IMR-90 (cell line): ENCODE results near the gene MAP4K1. TPM values are rescaled to one million over a fixed set of nuclear protein-coding genes. Genes with fewer than 3 reads are reported as not detected.

ENCODE experiments used
- ATAC-seq: fragments of 200-7000 bp; cut with Tn5 transposase; 2 replicates; pipeline ENCODE4 v1.9.1; 2020; ENCODE audit warnings: low read depth, mild to moderate bottlenecking, moderate library complexity
- BruUV-seq: library from RNA; stranded (reverse); fragments of 400-500 nt; replicated peaks from 2 replicates; lab custom pipeline; 2021; lab: Mats Ljungman, UMichigan
- CTCF ChIA-PET: fragments of 300-600 bp; formaldehyde crosslinking; extraction: SDS; loops from one replicate; lab custom pipeline; 2021; ENCODE audit warnings: antibody characterized with exemption; lab: Yijun Ruan, JAX
- POLR2A ChIA-PET: fragments of 300-600 bp; sonication (Branson Sonifier 250); formaldehyde crosslinking; loops from one replicate; lab custom pipeline; 2022; ENCODE audit warnings: antibody characterized with exemption; ENCODE audit not compliant: unreplicated experiment; lab: Charles Lee
- DNase-seq: peaks from one replicate; pipeline ENCODE4 v3.0.0; 2013
- H2AFZ ChIP-seq: replicated peaks from 2 replicates; pipeline ENCODE3; 2013; ENCODE audit warnings: low read length, mild to moderate bottlenecking; ENCODE audit not compliant: poor library complexity
- H2AK5ac ChIP-seq: 2 replicates; pipeline ENCODE4 v1.6.1; 2013; ENCODE audit warnings: low read depth, low read length, inconsistent platforms
- H2AK9ac ChIP-seq: replicated peaks from 2 replicates; pipeline ENCODE3; 2013; ENCODE audit warnings: mild to moderate bottlenecking, low read depth, low read length, moderate library complexity; ENCODE audit not compliant: poor library complexity
- H2BK120ac ChIP-seq: 2 replicates; pipeline ENCODE4 v1.6.1; 2013; ENCODE audit warnings: low read depth, low read length, inconsistent platforms
- H2BK15ac ChIP-seq: 3 replicates; pipeline ENCODE4 v1.6.1; 2013; ENCODE audit warnings: low read depth, low read length, inconsistent platforms
- H2BK20ac ChIP-seq: 2 replicates; pipeline ENCODE4 v1.6.1; 2013; ENCODE audit warnings: low read depth, mild to moderate bottlenecking, inconsistent platforms, low read length, moderate library complexity
- H2BK5ac ChIP-seq: 2 replicates; pipeline ENCODE4 v1.6.1; 2013; ENCODE audit warnings: mild to moderate bottlenecking, low read depth, low read length, inconsistent platforms; ENCODE audit not compliant: poor library complexity, severe bottlenecking
- H3K14ac ChIP-seq: replicated peaks from 2 replicates; pipeline ENCODE4 v1.6.1; 2013; ENCODE audit warnings: low read depth, low read length, inconsistent platforms
- H3K18ac ChIP-seq: 2 replicates; pipeline ENCODE4 v1.6.1; 2013; ENCODE audit warnings: low read depth, low read length, control low read depth
- H3K23ac ChIP-seq: 2 replicates; pipeline ENCODE4 v1.6.1; 2013; ENCODE audit warnings: low read depth, low read length, inconsistent platforms
- H3K27ac ChIP-seq: 2 replicates; pipeline ENCODE4 v1.5.1; 2013; ENCODE audit warnings: mild to moderate bottlenecking, control low read depth, low read length; ENCODE audit not compliant: insufficient read depth
- H3K27me3 ChIP-seq: 2 replicates; pipeline ENCODE4 v1.6.1; 2013; ENCODE audit warnings: low read length; ENCODE audit not compliant: control insufficient read depth, insufficient read depth
- H3K36me3 ChIP-seq: 2 replicates; pipeline ENCODE4 v1.6.1; 2013; ENCODE audit warnings: low read length, mixed read lengths; ENCODE audit not compliant: control insufficient read depth, insufficient read depth
- H3K4ac ChIP-seq: 2 replicates; pipeline ENCODE4 v1.6.1; 2013; ENCODE audit warnings: low read depth, low read length, inconsistent platforms
- H3K4me1 ChIP-seq: 2 replicates; pipeline ENCODE4 v1.6.1; 2013; ENCODE audit warnings: low read length, mixed read lengths; ENCODE audit not compliant: control insufficient read depth, insufficient read depth
- H3K4me2 ChIP-seq: 2 replicates; pipeline ENCODE4 v1.6.1; 2013; ENCODE audit warnings: low read depth, mild to moderate bottlenecking, control low read depth, low read length, moderate library complexity
- H3K4me3 ChIP-seq: 2 replicates; pipeline ENCODE4 v1.5.1; 2013; ENCODE audit warnings: low read depth, mild to moderate bottlenecking, control low read depth, low read length, moderate library complexity; ENCODE audit not compliant: insufficient read depth
- H3K56ac ChIP-seq: 2 replicates; pipeline ENCODE4 v1.6.1; 2013; ENCODE audit warnings: low read length, inconsistent platforms; ENCODE audit not compliant: insufficient read depth; ENCODE audit errors: extremely low read depth
- H3K79me1 ChIP-seq, 2 experiments: 2 replicates each; pipeline ENCODE4 v1.6.1; 2013; ENCODE audit warnings: low read length in 2 of 2, inconsistent platforms in 1 of 2, low read depth in 1 of 2
- H3K9ac ChIP-seq: 2 replicates; pipeline ENCODE4 v1.6.1; 2013; ENCODE audit warnings: low read depth, low read length, control low read depth
- H3K9me1 ChIP-seq: 2 replicates; pipeline ENCODE4 v1.6.1; 2013; ENCODE audit warnings: low read length, inconsistent platforms; ENCODE audit not compliant: insufficient read depth
- H3K9me3 ChIP-seq: 2 replicates; pipeline ENCODE4 v1.6.1; 2013; ENCODE audit warnings: low read length; ENCODE audit not compliant: control insufficient read depth, insufficient read depth
- H4K20me1 ChIP-seq: 2 replicates; pipeline ENCODE4 v1.6.1; 2013; ENCODE audit warnings: low read length, inconsistent platforms; ENCODE audit not compliant: insufficient read depth
- H4K5ac ChIP-seq: 2 replicates; pipeline ENCODE4 v1.6.1; 2013; ENCODE audit warnings: mild to moderate bottlenecking, low read depth, low read length, control low read depth
- H4K8ac ChIP-seq, 2 experiments: 2 replicates each; pipeline ENCODE4 v1.6.1; 2013; ENCODE audit warnings: low read depth in 2 of 2, low read length in 2 of 2, control low read depth in 1 of 2, inconsistent platforms in 1 of 2
- H4K91ac ChIP-seq: 2 replicates; pipeline ENCODE4 v1.6.1; 2013; ENCODE audit warnings: low read depth, low read length, inconsistent platforms; ENCODE audit not compliant: insufficient read depth
- CHD1 ChIP-seq: IDR thresholded peaks from 2 replicates; pipeline ENCODE4 v1.6.1; 2012; ENCODE audit warnings: low read depth, low read length, improper control_type of control experiment
- NFE2L2 ChIP-seq: fragments of 150-350 bp; IDR thresholded peaks from 2 replicates; pipeline ENCODE4 v1.6.1; 2016; ENCODE audit warnings: low read depth, mild to moderate bottlenecking, low read length
- RAD21 ChIP-seq: IDR thresholded peaks from 2 replicates; pipeline ENCODE4 v1.6.1; 2012; ENCODE audit warnings: low read length, improper control_type of control experiment
- WGBS, 2 experiments: methylation state at CpG; one replicate each; pipeline versions ENCODE4 v1.1.5 to v1.1.7; 2013; ENCODE audit warnings: missing lambda C conversion rate in 2 of 2; ENCODE audit not compliant: insufficient read length in 1 of 2; ENCODE audit errors: extremely low coverage in 2 of 2; 5-methylcytosine and 5-hydroxymethylcytosine counted together
- dilution Hi-C: fragments of 300-500 bp; cut with HindIII; formaldehyde crosslinking; loops from one replicate; pipeline ENCODE4 v1.14.3; 2018; ENCODE audit warnings: low sequenced_read_pairs; ENCODE audit not compliant: unreplicated experiment
- in situ Hi-C: fragments of 300-500 bp; cut with MboI; formaldehyde crosslinking; loops from 3 replicates; pipeline ENCODE4 v1.14.3; 2019; ENCODE audit warnings: low sequenced_read_pairs, inconsistent platforms, mixed read lengths
- intact Hi-C: fragments of 100-400 bp; cut with micrococcal nuclease; formaldehyde crosslinking; loops from 2 replicates; pipeline ENCODE4 v1.10.0; 2022
- polyA plus RNA-seq, 3 experiments: library from polyadenylated mRNA; depleted of rRNA; stranded (reverse); fragments of >200 nt; gene quantifications; 2 replicates each; pipeline ENCODE4 v1.2.3, GENCODE V29; 2012; ENCODE audit warnings: low replicate concordance in 1 of 3
- total RNA-seq: library from RNA; depleted of rRNA; stranded (reverse); fragments of >200 nt; gene quantifications from 2 replicates; pipeline ENCODE4 v1.2.3, GENCODE V29; 2012

The MAP4K1 gene
- total and polyA plus RNA-seq, 2 of the 4 experiments (the other 2 are of a cell fraction) = 0.22 TPM; not detected in 1

GRCh38 chr19:38565691-38566105 lies 52.1 kb downstream of the MAP4K1 start:
- no peak overlapping the region for H2BK120ac ChIP-seq
- no peak for ATAC-seq
- in situ Hi-C loops = no loop called here
- WGBS, 2 experiments = 74% methylated on average over 5 of the region's 21 CpGs; no CpG with 5 or more reads in 1 of the 2 experiments
- no peak overlapping the region for H2BK20ac ChIP-seq
- H3K27ac ChIP-seq = no peak overlapping the region
- intact Hi-C loops = no loop called here
- H3K4ac ChIP-seq = no peak overlapping the region
- H4K20me1 ChIP-seq = no peaks in the 10 kb centered on the region
- H3K56ac ChIP-seq = no peak overlapping the region
- no peak overlapping the region for H2BK5ac ChIP-seq
- dilution Hi-C loops = no loop called here
- TF ChIP-seq CHD1 = no peak
- TF ChIP-seq NFE2L2 = no peak
- no peak for TF ChIP-seq RAD21
- no peak overlapping the region for H3K9ac ChIP-seq
- H3K79me1 ChIP-seq = no peaks in the 10 kb centered on the region
- H3K14ac ChIP-seq = no peak overlapping the region
- H2AFZ ChIP-seq = peak overlapping the region; percentile 63
- H3K18ac ChIP-seq = no peak overlapping the region
- no peak for DNase-seq
- H4K91ac ChIP-seq = no peak overlapping the region
- H4K5ac ChIP-seq = no peak overlapping the region
- no peaks in the 10 kb centered on the region for H3K9me3 ChIP-seq
- H2BK15ac ChIP-seq = no peak overlapping the region
- no peaks in the 10 kb centered on the region for H3K36me3 ChIP-seq
- CTCF ChIA-PET = no interaction called here
- no peak overlapping the region for H2AK5ac ChIP-seq
- peaks cover 33% of the 10 kb centered on the region for H3K27me3 ChIP-seq
- H3K4me2 ChIP-seq = no peak overlapping the region
- POLR2A ChIA-PET = no interaction called here
- BruUV-seq = no TSS peak
- H3K23ac ChIP-seq = no peak overlapping the region
- no peak overlapping the region for H3K4me3 ChIP-seq
- no peak overlapping the region for H4K8ac ChIP-seq
- no peaks in the 10 kb centered on the region for H3K4me1 ChIP-seq
- H2AK9ac ChIP-seq = no peak overlapping the region
- no peaks in the 10 kb centered on the region for H3K9me1 ChIP-seq
